ENCODE measurements around the gene BLOC1S3.
A peak's percentile ranks its signal among the peaks of the same experiment; 100 is the strongest.

BLOC1S3 gene

DNA sequence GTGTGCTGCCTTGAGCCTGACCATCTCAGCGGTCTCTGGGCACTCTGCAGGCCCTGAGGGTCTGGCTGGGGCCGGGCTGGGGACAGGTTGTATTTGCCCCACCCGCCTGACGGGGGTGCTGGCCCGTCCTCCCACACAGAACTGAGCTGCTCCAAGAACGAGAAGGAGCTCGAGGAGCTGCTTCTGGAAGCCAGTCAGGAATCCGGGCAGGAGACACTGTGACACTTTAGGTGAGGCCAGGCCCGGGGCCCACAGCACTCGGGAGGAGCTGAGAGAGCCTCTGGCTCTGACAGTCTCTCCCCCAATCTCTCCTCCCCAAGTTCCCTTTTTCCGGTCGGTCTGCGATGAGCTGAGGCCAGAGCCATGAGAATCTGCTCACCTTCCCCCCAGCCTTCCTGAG is 32.3 kb upstream of the BLOC1S3 start:
- no peak for DNase-seq (ENCODE audit: low read depth, low spot score)

DNA sequence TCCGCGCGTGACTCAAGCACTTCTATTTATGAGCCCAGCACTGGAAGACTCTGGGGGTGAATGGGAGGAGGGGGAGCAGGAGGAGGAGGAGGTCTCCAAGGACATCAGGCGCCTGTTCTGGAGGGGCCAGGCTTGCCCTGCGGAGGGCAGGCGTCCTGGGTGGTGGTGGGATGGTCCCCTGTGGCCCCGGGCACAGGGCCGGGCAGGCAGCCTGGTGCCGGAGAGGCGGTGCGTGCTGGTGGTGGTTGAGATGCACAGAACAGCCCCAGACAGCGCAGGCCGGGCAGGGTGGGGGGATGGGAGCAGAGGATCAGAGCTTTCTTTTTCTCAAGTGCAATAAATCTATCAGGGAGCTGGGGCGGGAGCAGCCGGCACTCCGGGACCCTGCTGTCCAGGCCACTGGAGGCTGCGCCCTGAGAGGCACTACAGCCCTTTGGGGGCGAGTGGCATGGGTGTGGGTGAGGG is 31.8 kb upstream of the BLOC1S3 start:
- DNase-seq (ENCODE audit: low read depth, low spot score) = no peak

DNA sequence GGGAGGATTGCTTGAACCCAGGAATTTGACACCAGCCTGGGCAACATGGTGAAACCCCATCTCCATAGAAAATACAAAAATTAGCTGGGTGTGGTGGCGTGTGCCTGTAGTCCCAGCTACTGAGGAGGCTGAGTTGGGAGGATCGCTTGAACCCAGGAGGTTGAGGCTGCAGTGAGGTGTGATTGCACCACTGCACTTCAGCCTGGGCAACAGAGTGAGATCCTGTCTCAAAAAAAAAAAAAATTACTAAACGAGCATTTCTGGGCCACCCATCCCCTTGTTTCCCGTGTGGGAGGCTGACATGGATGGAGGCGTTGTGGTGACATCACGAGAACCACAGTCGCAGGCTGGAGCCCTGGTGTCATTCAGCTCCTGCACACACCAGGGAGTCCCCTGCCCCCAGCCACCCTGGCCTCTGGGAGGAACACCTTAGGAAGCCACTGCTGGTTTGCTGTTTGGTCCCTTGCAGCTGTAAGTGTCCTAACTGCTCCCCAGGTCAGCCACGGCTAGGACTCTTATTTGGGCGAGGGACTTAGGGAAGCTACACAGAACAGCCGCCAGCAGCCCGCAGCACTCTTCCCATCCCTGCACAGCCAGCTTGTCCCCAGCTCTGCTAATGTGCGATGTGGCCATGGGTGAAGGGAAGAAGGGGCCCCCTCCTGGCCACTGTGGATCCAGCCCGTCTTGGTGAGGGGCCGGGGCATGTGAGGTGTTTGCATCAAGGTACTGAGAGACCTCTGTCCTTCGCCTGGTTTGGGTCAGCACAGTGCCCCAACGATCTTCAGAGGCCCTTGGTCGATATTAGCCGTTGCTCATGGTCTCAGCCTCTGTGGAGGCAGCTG is 30.5 kb upstream of the BLOC1S3 start:
- no peak for DNase-seq (ENCODE audit: low read depth, low spot score)

DNA sequence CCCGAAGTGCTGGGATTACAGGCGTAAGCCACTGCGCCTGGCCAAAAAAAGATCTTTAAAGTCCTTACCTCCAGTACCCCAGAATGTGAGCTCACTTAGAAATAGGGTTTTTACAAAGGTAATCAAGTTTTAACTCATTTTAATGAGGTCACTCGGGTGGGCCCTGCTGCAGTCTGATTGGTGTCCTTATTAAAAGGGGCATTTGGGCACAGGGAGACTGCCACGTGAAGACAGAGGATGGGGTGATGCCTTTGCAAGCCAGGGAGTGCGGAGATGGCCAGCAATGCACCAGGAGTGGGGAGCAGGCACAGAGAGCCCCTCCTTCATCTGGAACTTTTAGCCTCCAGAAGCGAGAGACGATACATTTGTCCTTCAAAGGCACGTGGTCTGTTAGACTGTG is 29.5 kb upstream of the BLOC1S3 start:
- DNase-seq (ENCODE audit: low read depth, low spot score) = no peak

DNA sequence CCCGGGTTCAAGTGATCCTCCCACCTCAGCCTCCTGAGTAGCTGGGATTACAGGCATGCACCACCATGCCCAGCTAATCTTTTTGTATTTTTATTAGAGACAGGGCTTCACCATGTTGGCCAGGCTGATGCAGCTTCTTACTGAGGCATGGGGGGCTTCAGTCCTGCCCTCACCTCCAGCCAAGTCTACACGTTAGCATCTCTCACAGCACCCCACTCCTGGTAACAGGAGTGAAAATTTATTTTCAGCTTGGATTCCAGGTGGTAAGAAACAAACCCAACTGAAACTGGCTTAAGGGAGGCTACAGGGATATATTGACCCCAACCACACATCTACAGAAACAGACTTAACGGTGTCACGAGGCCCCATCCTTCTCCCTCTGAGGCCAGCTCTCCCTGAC is 28.4 kb upstream of the BLOC1S3 start:
- DNase-seq (ENCODE audit: low read depth, low spot score) = no peak

DNA sequence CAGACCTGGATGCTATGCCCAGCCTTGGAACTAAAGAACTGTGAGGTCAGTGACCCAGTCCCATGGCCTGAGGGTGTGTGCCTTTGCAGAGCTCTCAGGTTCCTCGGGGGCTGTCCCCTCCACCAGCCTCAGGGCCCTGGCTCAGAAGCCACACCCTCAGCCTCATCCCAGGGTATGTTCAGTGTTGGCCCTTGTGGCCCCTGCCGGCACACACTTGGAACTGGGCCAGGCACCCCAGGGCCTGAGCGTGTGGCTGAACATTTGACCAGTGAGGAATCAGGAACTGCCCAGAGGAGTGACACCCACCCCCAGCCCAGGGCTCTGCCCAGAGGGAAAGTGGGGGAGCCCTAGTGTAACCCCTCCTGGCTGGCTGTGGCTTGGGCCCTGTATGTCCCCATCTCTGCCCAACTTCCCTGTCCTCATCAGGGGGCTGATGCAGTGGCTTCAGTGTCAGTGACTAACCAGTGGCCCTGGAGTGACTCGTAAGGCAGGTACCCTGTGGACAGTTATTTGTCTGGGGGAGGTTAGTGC is 27.8 kb upstream of the BLOC1S3 start:
- no peak for DNase-seq (ENCODE audit: low read depth, low spot score)

DNA sequence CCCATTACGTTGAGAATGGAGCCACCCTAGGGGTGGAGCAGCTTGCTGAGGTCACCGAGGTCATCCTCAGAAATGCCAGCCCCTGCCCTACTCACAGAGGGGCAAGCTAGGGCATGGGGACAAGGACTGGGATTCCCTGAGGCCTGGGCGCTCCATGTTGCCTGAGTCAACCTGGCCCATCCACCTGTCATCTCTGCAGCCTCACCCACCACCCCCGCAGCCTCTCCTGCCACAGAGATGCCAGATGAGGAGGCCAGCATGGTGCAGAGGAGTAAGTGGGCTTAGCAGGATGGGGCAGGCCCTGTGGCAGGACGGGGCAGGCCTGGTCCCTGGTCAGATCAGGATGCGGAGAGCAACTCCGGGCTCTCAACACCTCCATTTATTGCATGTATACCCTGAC is 27.3 kb upstream of the BLOC1S3 start:
- DNase-seq (ENCODE audit: low read depth, low spot score) = no peak

DNA sequence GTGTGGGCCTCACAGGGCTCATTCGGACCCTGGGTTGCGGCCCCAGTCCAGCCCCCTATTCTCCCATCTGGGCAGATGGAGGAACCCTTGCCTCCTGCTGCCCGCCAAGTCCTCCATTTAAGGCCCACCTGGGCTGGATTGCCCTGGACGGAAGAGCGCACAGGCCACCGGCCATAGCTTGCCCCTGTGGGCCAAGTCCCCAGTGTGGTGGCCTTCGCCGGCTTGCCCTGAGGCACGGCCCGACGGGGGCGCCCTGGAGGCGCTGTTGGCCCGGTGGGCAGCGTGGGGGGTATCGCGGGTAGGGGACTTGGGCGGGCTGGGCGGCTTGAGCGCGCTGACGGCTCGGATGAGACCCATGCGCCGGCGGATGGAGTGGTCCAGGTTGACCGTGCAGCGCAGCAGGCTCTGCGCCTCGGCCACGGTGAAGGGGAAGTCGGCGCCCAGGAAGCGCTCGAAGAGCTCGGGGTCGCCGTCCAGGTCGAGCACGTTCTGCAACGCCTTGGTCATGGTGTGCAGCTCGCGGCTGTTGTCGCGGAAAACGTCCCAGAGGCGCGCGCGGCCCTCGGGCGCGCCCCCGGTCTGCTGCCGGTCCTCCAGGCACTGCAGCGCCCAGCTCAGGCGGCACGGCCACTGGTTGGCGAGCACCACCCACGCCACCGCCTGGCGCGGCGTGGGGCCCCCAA is 26.6 kb upstream of the BLOC1S3 start:
- DNase-seq (ENCODE audit: low read depth, low spot score) = no peak

DNA sequence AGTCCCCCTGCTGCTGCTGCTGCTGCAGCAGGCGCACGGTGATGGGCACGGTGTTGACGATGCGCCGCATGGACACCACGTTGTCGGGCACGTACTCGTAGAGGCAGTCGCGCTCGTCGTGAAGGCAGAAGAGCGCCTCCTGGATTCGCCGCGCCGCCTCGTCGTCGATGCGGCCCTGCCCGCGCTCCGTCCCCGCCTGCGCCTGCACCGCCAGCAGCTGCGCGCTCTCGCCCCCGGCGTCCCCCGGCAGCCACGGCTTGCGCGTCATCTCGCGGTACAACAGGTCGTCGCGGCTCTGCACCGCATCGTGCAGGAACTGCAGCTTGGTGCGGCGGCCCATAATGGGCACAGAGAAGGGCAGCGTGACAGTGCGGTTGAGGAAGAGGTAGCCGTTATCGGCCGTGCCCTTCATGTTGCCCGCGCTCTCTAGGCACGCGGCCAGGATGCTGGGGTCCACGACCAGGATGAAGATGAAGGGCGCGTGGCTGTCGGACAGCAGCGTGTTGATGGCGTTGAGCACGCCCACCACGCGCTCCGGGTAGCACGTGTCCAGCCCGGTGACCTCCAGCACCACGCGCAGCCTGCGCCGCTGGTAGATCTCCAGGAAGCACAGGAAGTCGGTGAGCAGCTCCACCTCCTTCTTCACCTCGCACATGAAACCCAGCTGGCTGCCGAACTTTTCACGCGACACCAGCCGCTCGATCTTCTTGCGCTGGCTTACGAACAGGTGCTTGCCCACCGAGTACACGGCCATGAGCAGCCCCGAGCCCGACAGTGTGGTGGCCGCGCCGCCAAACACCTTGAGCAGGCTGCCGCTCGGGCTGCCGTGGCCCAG is 25.9 kb upstream of the BLOC1S3 start:
- peak; percentile 61 for DNase-seq (ENCODE audit: low read depth, low spot score)

DNA sequence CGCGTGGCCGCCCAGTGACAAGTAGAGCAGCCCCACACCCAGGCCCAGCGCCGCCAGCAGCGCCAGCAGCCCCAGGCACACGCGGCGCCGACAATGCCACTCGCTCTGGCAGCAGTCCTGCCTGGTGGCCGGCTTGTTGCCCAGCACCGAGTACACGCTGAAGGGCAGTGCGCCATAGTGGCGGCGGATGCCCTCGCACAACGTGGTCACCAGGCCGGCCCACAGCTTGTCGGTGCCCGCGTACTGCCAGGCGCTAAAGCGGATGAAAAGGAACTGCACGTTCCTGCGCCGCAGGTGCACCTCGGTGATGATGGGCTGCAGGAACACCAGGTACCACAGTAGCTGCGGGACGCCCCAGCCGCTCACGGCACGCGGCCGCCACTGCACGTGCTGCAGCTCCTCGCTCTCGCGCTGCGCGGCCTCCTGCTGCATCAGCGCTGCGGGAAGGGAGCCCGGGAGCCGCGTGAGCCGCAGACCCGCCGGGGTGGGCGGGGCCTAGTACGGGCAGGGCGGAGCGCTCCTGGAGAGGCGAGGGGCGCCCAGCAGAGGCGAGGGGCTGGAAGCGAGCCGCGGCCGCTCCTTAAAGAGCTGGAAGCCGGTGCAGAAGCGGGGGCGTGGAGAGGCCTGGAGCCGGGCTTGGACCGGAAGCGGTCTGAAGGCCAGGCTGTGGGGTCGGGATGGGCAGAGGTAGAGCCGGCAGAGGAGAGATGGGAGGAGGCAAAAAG is 25.1 kb upstream of the BLOC1S3 start:
- peak; percentile 72 for DNase-seq (ENCODE audit: low read depth, low spot score)

DNA sequence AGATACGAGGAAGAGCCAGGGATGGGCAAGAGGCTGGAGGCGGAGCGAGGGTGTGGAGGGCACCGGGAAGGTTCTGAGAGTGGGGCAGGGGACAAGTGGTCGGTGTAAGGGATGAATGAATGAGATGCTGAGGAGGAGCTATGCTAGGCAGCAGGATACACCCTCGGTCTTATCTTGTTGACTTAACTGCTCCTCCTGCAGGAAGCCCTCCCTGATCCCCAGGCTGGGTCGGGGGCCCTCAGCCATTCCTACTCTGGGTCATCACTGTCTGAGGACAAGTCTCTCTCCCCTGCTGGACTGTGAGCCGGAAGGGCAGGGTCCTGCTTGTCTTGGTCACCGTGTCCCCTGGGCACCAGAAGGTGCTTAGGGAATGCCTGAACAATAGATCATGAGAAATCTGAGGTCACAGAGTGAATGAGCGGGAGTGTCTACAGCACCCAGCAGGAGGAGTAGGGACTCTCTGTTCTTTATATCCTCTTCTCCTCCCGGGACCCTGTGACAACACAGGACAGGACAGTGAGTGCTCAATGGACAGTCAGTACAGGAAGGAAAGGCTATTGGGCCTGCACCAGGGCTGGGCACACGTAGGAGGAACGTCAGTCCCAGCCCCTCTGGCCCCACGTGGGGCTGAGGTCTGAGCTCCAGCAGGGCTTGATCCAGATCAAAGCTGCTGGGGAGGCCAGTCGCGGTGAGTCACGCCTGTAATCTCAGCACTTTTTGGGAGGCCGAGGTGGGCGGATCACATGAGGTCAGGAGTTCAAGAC is 24.3 kb upstream of the BLOC1S3 start:
- peak; percentile 76 for DNase-seq (ENCODE audit: low read depth, low spot score)

DNA sequence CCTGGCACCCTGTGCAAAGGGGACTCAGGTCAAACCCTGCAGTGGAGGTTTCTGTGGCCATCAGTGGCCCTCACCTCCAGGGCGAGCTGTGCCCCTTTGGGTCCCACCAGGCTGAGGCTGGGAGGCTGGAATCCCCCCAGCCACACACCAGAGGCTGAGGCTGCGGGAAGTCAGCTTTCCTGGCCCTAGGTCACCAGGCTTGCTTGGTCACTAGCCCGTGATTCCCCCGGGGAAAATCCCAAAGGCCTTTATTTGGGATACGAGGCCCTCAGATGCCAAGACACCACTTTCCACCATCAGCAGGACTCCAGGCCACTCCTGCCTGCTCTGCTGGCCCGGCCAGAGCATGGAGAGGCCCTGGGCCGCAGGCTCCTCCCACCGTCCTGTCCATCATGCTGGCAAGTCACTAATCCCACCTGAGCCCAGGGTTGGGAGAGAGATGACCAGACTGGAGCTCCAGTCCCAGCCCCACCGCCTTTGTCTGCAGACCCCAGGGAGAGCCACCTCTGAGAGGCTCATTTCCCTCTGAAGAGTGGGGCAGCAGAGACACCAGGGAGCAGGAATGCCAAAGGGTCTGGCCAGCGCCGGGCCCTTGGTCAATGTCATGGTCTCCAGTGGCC is 22.5 kb upstream of the BLOC1S3 start:
- DNase-seq (ENCODE audit: low read depth, low spot score) = no peak

DNA sequence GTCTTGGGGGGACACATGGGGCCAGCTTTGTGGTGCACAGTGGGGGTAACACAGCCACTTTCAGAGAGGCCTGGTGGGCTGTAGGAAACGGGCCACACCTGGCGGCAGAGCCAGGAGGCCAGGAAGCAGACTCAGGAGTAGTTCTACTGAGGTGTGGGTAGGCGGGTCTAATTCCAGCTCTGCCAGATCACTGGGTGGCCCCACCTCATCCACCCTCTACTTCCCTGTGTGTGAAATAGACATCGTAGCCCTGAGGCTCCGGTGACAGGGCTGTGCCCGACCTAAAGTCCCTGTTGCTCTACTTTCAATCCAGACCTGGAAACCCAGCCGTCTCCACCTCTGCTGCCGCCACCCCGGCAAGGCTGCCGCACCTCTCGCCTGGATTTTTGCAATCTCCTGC is 21.8 kb upstream of the BLOC1S3 start:
- no peak for DNase-seq (ENCODE audit: low read depth, low spot score)

DNA sequence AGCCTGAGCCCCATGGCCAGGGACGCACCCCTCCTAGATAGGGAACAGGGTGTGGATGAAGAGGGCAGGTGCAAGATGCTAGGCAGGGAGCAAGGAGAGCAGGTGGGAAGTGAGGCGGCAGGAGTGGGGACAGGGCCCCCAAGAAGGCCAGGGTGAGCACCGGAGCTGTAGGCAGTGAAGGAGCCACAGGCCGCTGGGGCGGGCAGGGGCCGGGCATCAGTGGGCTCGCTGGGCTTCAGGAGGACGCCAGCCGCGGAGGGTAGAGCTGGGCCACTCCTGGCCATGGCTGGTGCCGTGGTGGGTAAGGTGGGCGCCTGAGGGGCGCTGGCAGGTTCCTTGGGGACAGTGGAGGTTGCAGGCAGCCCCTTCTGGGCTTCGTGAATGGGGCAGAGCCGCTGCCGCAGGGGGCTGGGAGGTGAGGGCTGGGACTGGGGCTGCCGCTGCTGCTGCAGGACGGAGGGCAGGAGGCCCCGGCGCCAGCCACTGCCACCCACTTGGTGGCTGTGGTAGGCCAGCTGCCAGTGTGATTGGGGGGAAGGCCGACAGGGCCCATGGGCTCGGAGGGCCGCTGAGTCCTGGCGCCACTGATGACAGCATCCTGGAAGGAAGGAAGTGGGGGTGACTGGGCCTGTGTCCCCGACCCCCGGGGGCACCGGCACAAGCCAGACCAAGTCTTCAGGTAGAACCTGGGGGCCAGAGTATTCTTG is 19.9 kb upstream of the BLOC1S3 start:
- DNase-seq (ENCODE audit: low read depth, low spot score) = no peak

DNA sequence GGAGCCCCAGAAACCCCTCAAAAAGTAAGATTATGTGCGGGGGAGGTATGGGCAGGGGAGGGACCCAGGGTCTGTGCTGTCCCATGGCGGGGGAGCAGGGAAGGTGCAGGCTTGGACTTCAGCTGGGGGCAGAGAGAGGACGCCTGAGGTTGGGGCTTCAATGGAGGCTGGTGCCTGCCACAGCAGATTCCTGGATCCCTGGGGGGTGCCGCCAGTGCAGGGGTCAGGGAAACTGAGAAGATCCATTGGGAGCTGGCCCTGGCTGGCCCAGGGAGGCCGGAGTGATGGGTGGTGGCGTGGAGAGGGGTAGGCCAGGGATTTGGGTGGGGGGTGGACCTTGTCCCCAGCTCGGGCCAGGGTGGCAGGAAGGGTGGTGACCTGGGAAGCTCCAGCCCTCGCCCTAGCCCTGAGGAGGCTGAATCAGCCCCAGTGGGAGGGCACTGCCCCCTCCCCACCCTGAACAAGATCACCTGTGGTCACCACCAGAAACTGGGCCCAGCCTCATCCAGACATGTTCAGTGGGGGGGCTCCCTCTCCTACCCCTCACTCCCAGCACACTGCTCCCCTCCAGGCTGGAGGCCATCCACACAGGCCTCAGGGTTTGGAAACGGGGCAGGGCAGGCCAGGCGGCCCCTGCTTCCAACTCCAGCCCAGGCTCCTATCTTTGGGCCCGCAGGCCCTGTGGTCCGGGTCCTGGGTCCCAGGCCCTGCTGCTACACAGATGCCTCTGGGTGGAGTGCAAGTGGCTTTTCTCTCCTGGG is 19.2 kb upstream of the BLOC1S3 start:
- DNase-seq (ENCODE audit: low read depth, low spot score) = no peak

DNA sequence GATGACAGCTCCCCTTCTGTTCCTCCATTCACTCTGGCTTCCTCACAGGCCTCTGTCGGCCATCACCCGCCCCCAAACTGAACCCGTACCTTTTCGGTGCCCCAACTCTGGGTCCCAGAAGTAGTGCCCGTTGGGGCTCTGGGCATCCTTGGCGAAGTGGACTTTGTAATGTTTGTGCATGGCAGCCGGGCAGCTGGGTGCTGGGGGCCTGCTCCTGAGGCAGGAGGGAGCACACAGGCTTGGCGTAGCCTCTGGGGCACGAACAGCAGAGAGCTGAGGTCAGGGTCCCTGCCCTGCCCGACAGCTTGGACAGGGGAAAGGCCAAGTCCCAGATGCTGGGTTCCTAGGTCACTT is 18.6 kb upstream of the BLOC1S3 start:
- no peak for DNase-seq (ENCODE audit: low read depth, low spot score)

DNA sequence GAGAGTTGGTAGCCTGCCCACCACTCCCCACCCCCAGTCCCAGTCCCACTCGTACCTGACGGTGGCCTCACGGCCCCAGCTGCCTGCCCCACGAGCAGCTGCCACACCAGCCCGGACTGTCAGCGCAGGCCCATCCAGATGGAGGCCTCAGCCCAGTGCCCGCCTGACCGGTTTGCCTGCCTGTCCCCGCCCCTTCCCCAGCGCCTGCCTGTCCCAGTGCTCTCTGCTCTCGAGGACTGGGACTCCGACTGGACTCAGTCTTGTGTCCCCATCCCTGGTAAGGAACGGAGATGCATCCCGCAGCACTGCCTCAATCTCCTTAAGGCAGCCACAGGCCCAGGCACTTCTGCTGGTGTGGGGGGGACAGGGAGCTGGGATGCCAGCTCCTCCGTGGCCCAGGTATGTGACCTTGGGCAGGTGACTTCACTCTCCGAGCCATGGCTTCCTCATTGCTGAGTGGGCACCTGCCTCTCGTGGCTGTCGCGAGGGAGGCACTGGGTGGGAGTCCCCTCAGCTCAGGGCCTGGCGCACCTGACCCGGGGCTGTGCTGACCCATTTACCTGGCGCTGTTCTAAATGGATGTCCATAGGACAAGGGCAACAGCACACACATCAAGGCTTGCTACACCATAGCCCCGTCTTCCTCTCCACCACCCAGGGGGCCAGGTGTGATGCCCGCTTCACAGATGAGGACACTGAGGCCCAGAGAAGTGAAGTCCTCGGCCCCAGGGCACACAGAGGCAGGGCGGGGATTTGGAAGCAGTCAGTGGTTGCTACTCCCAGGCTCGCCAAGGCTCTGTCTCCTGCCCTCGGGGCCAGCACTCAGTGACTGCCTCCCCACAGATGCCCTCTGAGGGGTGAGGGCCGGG is 17.5 kb upstream of the BLOC1S3 start, which contains the start of gene NKPD1:
TSS of gene NKPD1 (minus strand) at position 113 of the 868 bp plus-strand sequence. CDS start 832 bp downstream, outside the sequence.
- DNase-seq (ENCODE audit: low read depth, low spot score) = no peak
